ENCODE measurements around the gene HAPLN2.
A peak's percentile ranks its signal among the peaks of the same experiment; 100 is the strongest.
"Not testable (repeated sequence)": the region's sequence is repeated elsewhere in the genome, so short reads cannot be mapped to it uniquely, and the experiment has no call there.

Gene HAPLN2

DNA sequence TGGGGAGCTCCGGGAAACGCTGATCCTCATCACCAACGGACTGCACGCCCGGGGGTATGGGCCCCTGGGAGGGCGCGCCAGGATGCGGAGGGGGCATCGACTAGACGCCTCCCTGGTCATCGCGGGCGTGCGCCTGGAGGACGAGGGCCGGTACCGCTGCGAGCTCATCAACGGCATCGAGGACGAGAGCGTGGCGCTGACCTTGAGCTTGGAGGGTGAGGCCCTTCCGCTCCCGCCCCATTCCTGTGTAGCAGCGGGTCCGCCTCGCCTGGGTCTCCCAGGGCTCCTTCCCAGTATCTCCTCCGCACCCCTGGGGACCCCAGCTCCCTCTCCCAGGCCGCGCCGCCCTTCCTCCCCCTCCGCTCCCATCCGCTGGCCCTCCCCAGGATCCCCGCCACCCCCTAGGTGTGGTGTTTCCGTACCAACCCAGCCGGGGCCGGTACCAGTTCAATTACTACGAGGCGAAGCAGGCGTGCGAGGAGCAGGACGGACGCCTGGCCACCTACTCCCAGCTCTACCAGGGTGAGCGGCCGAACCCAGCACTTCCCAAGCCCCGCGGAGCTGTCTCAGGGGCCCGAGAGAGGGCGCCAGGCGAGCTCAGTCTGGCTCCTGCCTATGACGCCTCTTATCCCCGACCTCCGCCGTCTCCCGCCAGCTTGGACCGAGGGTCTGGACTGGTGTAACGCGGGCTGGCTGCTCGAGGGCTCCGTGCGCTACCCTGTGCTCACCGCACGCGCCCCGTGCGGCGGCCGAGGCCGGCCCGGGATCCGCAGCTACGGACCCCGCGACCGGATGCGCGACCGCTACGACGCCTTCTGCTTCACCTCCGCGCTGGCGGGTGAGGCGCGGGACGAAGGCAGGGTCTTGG is 5.0 kb downstream of the HAPLN2 start:
- peak; percentile 35 for DNase-seq

GRCh38 chr1:156624814-156625435 is 5.7 kb downstream of the HAPLN2 start:
- DNase-seq: no peak

GRCh38 chr1:156625436-156626078 is 6.3 kb downstream of the HAPLN2 start:
- peak; percentile 27 for DNase-seq

- DNase-seq: no peak
These were observed 6.8 kb downstream of the HAPLN2 start for GRCh38 chr1:156626079-156626438.

DNA sequence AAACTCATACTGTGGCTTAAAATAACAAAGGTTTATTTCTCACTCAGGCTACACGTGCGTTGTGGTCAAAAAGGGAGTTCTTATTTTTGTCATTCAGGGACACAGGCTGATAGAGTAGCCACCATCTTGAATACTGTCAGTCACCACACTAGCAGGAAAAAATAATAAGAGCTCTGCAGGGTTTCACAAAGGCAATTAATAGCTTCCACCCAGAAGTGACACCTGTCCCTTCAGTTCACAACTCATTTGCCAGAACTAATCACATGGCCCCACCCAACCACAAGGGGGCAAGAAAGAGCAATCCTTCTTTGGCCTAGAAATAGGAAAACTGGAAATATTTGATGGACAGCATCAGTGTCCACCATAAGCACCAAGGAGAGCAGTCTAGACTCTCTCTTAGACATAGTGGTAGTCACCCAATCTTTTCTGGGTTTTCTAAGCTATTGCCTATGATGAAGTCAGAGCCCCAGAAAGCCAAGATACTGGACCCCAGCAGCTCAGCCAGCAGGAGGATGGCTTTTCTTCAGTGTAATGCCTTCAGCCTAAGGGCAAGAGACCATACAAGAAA is 8.2 kb downstream of the HAPLN2 start:
- peak; percentile 65 for DNase-seq

DNA sequence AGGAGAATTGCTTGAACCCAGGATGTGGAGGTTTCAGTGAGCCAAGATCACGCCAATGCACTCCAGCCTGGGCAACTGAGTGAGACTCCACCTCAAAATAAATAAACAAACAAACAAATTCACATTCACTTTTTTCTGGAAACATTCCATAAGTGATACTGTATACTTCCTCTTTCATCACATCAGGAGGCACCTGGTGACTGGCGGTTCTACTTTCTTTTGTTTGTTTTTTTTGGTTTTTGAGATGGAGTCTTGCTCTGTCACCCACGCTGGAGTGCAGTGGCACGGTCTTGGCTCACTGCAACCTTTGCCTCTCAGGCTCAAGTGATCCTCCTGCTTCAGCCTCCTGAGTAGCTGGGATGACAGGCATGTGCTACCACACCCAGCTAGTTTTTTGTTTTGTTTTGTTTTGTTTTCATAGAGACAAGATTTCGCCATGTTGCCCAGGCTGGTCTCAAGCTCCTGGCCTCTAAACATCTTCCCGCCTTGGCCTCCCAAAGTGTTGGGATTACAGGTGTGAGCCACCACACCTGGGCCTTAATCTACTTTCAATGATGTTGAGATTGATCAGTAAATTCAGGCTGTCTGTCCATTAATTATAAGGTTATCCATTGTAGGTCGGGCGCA is 10.7 kb downstream of the HAPLN2 start:
- no peak for DNase-seq

GRCh38 chr1:156631152-156631551 is 11.9 kb downstream of the HAPLN2 start:
- DNase-seq: not testable (repeated sequence)

GRCh38 chr1:156632355-156632754 is 13.1 kb downstream of the HAPLN2 start:
- no peak for DNase-seq

GRCh38 chr1:156638189-156638985 is 19.2 kb downstream of the HAPLN2 start:
- no peak for DNase-seq

DNA sequence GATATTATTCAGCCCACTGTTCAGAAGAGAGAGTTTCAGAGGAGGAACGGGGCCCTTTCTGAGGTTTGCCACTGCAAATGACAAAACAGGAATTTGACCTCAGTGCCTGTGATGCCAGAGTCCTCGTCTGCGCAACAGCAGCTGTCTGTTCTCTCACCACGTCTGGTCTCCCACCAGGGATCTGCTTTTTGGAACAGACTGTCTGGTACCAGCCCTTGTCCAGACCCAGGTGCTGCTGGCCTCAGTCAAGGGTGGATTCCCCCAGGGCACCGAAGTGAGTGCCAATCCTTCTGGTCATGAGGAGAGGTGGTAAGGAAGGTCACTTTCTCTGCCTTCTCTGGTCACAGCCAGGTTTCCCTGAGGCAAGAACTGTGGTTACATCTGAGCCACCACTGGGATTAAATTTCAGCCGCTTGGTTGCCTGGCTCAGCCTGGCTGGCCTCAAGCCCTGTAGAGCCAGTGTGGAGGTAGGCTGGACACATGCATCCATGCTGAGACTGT is 20.4 kb downstream of the HAPLN2 start:
- DNase-seq: no peak

- DNase-seq: no peak
These were observed 21.9 kb downstream of the HAPLN2 start for GRCh38 chr1:156640842-156641706.

DNA sequence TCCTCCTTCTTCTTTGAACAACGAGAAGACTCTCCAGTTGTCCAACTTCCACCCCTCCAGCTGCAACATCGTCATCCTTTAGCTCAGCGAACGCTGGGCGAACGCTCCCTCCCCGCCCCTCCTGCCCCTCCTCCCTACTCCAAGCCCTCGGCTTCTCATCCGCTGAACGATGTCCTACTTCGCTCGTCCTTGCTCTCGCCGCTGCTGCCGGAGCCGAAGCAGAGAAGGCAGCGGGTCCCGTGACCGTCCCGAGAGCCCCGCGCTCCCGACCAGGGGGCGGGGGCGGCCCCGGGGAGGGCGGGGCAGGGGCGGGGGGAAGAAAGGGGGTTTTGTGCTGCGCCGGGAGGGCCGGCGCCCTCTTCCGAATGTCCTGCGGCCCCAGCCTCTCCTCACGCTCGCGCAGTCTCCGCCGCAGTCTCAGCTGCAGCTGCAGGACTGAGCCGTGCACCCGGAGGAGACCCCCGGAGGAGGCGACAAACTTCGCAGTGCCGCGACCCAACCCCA is 22.6 kb downstream of the HAPLN2 start, which contains the start of gene BCAN:
Gene BCAN, plus strand, starts transcription at position 357 of the 504 bp plus-strand sequence. CDS start 3,938 bp downstream, outside the sequence.
- DNase-seq: peak; percentile 59

- DNase-seq: no peak
These were observed 23.2 kb downstream of the HAPLN2 start for GRCh38 chr1:156642265-156643048.

- no peak for DNase-seq
These were observed 24.0 kb downstream of the HAPLN2 start for GRCh38 chr1:156643049-156643777.

- no peak for DNase-seq
These were observed 24.5 kb downstream of the HAPLN2 start for GRCh38 chr1:156643778-156644092.

- no peak for DNase-seq
These were observed 24.9 kb downstream of the HAPLN2 start for GRCh38 chr1:156644146-156644545.

DNA sequence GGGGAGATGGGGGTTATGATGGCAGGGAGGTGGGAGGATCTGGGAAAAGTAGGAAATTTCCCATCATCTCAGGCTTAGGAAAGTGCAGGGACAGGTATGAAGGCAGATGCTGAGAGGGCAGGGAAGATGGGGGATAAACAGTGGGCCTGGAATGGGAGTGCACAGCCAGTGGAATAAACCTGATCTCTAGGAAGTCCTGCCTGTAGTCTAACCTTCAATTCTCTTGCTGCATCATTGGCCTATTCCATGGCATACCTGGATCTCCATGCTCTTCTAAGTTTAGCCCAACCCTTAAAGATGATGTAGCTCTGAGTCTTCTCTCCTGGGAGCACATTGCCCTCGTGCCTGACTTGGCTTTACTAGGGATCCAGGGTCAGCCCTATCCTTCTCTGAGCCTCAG is 25.4 kb downstream of the HAPLN2 start:
- no peak for DNase-seq

GRCh38 chr1:156645056-156645455 is 25.8 kb downstream of the HAPLN2 start:
- no peak for DNase-seq

GRCh38 chr1:156645666-156646065 is 26.5 kb downstream of the HAPLN2 start:
- DNase-seq: no peak
